ENCODE data around the gene UCN. TPM values are rescaled to one million over a fixed set of nuclear protein-coding genes. Genes with fewer than 3 reads are reported as not detected.
"Not testable (repeated sequence)": the region's sequence is repeated elsewhere in the genome, so short reads cannot be mapped to it uniquely, and the experiment has no call there.

UCN gene
- total RNA-seq, 1 donor from 2014 or later = 1.2 TPM

DNA sequence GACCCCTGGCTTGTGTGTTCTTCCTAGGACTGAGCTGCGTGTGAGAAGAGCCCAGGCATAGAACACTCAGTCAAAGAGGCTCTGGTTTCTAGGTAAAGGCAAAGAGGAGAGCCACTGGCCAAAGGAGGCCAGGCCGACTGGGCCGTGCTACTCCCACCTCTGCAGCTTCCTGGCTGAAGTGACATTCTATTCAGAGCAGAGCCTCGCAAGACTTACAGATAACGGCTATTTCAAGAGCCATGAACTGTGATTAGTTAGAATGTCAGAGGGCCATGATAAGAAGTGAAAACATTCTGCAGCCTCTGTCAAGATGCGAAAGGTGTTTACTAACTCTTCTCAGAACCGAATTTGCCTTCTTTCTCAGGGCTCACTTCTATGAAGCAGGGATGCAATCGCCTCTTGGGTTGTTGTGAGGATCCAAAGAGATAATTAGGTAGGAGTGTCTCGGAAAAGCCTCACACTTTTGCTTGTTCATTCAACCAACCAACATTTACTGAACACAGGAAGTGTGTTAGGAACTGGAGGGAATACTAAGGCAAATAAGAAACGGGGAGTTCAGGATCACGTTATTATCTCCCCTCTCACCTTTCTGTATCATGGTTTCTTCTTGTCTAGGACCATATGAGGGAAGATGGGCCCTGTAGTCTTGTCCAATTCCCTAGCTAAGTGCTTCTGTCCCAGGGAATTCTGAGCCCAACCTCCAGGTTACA lies 36.5 kb downstream of the UCN start:
- Mint-ChIP-seq H3K36me3 (ENCODE audit: low read depth) (no peaks in the 10 kb centered on the region), H3K4me1 (ENCODE audit: low read depth) (no peaks in the 10 kb centered on the region), H3K27me3 (ENCODE audit: low read depth) (peaks cover 34% of the 10 kb centered on the region), H3K9me3 (ENCODE audit: low read depth) (no peaks in the 10 kb centered on the region), H3K4me3 (ENCODE audit: unreplicated experiment) (no peak overlapping the region), H3K27ac (ENCODE audit: unreplicated experiment) (no peak overlapping the region)
- DNase-seq (ENCODE audit: low spot score) = no peak
- TF ChIP-seq CTCF (IDR thresholded peaks at IDR 0.05) = no peak

DNA sequence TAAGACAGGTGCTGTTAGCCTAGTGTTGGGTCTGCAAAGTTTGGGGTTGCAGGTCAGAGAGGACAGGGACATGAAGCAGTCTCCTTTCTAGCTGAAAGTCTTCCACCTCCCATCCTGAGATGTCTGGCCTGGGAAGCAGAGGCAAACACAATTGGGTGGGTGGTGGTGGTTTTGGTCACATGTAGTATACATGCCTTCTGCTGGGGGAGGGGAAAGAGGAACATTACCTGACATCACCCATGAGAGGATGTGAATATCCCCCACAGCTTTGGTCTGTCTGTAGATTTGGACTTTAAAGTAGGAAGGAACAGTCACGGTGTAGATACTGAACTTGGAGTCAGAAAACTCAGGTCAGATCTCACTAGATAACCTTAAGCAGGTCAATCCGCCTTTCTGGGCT lies 37.6 kb downstream of the UCN start:
- H3K36me3 Mint-ChIP-seq (ENCODE audit: low read depth) = no peaks in the 10 kb centered on the region
- H3K4me1 Mint-ChIP-seq (ENCODE audit: low read depth) = no peaks in the 10 kb centered on the region
- H3K4me3 Mint-ChIP-seq (ENCODE audit: unreplicated experiment) = no peak overlapping the region
- no peak for DNase-seq (ENCODE audit: low spot score)
- no peak for TF ChIP-seq CTCF (IDR thresholded peaks at IDR 0.05)
- H3K9me3 Mint-ChIP-seq (ENCODE audit: low read depth) = no peaks in the 10 kb centered on the region
- no peak overlapping the region for H3K27ac Mint-ChIP-seq (ENCODE audit: unreplicated experiment)
- peaks cover 28% of the 10 kb centered on the region for H3K27me3 Mint-ChIP-seq (ENCODE audit: low read depth)

GRCh38 chr2:27270131-27270530 lies 38.1 kb downstream of the UCN start:
- no peak overlapping the region for H3K4me3 Mint-ChIP-seq (ENCODE audit: unreplicated experiment)
- H3K9me3 Mint-ChIP-seq (ENCODE audit: low read depth) = no peaks in the 10 kb centered on the region
- H3K27ac Mint-ChIP-seq (ENCODE audit: unreplicated experiment) = no peak overlapping the region
- no peak for DNase-seq (ENCODE audit: low spot score)
- H3K36me3 Mint-ChIP-seq (ENCODE audit: low read depth) = no peaks in the 10 kb centered on the region
- no peaks in the 10 kb centered on the region for H3K4me1 Mint-ChIP-seq (ENCODE audit: low read depth)
- TF ChIP-seq CTCF (IDR thresholded peaks at IDR 0.05) = no peak
- H3K27me3 Mint-ChIP-seq (ENCODE audit: low read depth) = peaks cover 28% of the 10 kb centered on the region

- not testable (repeated sequence) for H3K27ac Mint-ChIP-seq (ENCODE audit: unreplicated experiment); H3K4me3 Mint-ChIP-seq (ENCODE audit: unreplicated experiment); H3K9me3 Mint-ChIP-seq (ENCODE audit: low read depth); DNase-seq (ENCODE audit: low spot score); H3K36me3 Mint-ChIP-seq (ENCODE audit: low read depth)
- Mint-ChIP-seq H3K4me1 (ENCODE audit: low read depth) (peaks cover 13% of the 10 kb centered on the region), H3K27me3 (ENCODE audit: low read depth) (peaks cover 33% of the 10 kb centered on the region)
Observed at GRCh38 chr2:27268296-27268695, 39.9 kb downstream of the UCN start.

DNA sequence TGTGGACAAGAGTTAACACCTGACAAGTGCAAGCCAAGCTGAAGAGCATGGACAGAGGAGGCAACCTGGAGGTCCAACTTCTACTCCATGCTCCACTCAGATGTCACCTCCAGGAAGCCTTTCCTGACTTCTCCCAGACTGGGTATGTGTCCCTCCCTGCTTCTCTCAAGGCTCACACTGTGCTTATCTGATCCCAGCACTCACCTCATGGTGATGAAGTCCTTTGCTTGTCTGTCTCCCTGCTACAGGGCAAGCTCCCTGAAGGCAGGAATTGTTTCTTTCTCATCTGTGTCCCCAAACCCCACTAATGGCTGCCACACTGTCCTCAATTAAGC lies 42.7 kb downstream of the UCN start:
- peaks cover 5% of the 10 kb centered on the region for H3K36me3 Mint-ChIP-seq (ENCODE audit: low read depth)
- TF ChIP-seq CTCF (IDR thresholded peaks at IDR 0.05) = no peak
- H3K4me1 Mint-ChIP-seq (ENCODE audit: low read depth) = peaks cover 19% of the 10 kb centered on the region
- DNase-seq (ENCODE audit: low spot score) = no peak
- no peak overlapping the region for H3K27ac Mint-ChIP-seq (ENCODE audit: unreplicated experiment)
- H3K4me3 Mint-ChIP-seq (ENCODE audit: unreplicated experiment) = no peak overlapping the region
- peaks cover 40% of the 10 kb centered on the region for H3K27me3 Mint-ChIP-seq (ENCODE audit: low read depth)
- H3K9me3 Mint-ChIP-seq (ENCODE audit: low read depth) = no peaks in the 10 kb centered on the region

Data from chondrocyte (in vitro differentiated cells).